Measurements from ENCODE around the gene ITGA7.

GRCh38 chr12:55743406-55744339, 36.0 kb upstream of the ITGA7 start:
- TF ChIP-seq CTCF (IDR thresholded peaks at IDR 0.05) (peak; percentile 39; the same call in 1 of the 2 replicates), POLR2AphosphoS5 (IDR thresholded peaks at IDR 0.05; ENCODE audit: low read depth, low read length) (no peak), SIN3A (IDR thresholded peaks at IDR 0.05; ENCODE audit: borderline replicate concordance, insufficient read depth, low read depth, low read length) (0 out of 2 replicates have a peak, but pooled peaks have one; percentile 53), TCF7L2 (IDR thresholded peaks at IDR 0.05; ENCODE audit: low read depth, low read length) (no peak)

All from Panc1 (cell line).